B cell (primary cell): ENCODE measurements around the gene GRK1. TPM values are rescaled to one million over a fixed set of nuclear protein-coding genes. Genes with fewer than 3 reads are reported as not detected.

Experiments used
- ATAC-seq: fragments of 200-7000 bp; cut with Tn5 transposase; one replicate; pipeline ENCODE4 v1.10.0; 2021; ENCODE audit warnings: low read depth, mild to moderate bottlenecking, moderate number of reproducible peaks, moderate library complexity
- CTCF ChIA-PET: fragments of 350-600 bp; sonication (Branson Sonifier 250); formaldehyde crosslinking; loops from one replicate; lab custom pipeline; 2021; ENCODE audit warnings: antibody characterized with exemption, inconsistent platforms; lab: Charles Lee
- POLR2A ChIA-PET: fragments of 350-600 bp; sonication (Branson Sonifier 250); formaldehyde crosslinking; loops from one replicate; lab custom pipeline; 2021; ENCODE audit warnings: antibody characterized with exemption; lab: Charles Lee
- DNase-seq: peaks from one replicate; pipeline ENCODE4 v3.0.0; 2013
- H2AFZ ChIP-seq: 2 replicates; pipeline ENCODE4 v1.6.1; 2012; ENCODE audit warnings: mild to moderate bottlenecking, low read depth, low read length; ENCODE audit not compliant: insufficient read depth, poor library complexity, severe bottlenecking
- H3K27ac ChIP-seq, 2 donors: 1 replicate in 1 of 2; 2 replicates in 1 of 2; pipeline ENCODE4 v1.5.1; 2012 to 2013; ENCODE audit warnings: low read length in 2 of 2, mild to moderate bottlenecking in 2 of 2, moderate library complexity in 1 of 2
- H3K27me3 ChIP-seq, 4 experiments: fragments of 200-600 bp in 1 of 4; sonication (generic) in 1 of 4; replicated peaks in 1 of 4; 1 replicate in 2 of 4; 2 replicates in 2 of 4; pipeline versions ENCODE4 v1.6.1 to v1.7.0; 2013 to 2016; ENCODE audit warnings: low read length in 3 of 4, mild to moderate bottlenecking in 2 of 4, mixed read lengths in 1 of 4, moderate library complexity in 1 of 4; ENCODE audit not compliant: insufficient read depth in 4 of 4, control insufficient read depth in 3 of 4; ENCODE audit errors: control extremely low read depth in 1 of 4
- H3K36me3 ChIP-seq, 2 experiments: replicated peaks in 1 of 2; 1 replicate in 1 of 2; 2 replicates in 1 of 2; pipeline versions ENCODE4 v1.6.1 to v1.7.1; 2013; ENCODE audit warnings: low read length in 1 of 2; ENCODE audit not compliant: insufficient read depth in 2 of 2, control insufficient read depth in 1 of 2; ENCODE audit errors: control extremely low read depth in 1 of 2, extremely low read depth in 1 of 2
- H3K4me1 ChIP-seq, 2 donors: fragments of 200-600 bp in 1 of 2; sonication (generic) in 1 of 2; 1 replicate in 1 of 2; 2 replicates in 1 of 2; pipeline versions ENCODE4 v1.5.1 to v1.6.1; 2013 to 2017; ENCODE audit warnings: low read length in 2 of 2; ENCODE audit not compliant: control insufficient read depth in 2 of 2, insufficient read depth in 2 of 2
- H3K4me2 ChIP-seq: replicated peaks from 2 replicates; pipeline ENCODE3; 2012; ENCODE audit warnings: mild to moderate bottlenecking, low read depth, low read length; ENCODE audit not compliant: poor library complexity, severe bottlenecking
- H3K4me3 ChIP-seq, 5 experiments: fragments of 200-600 bp in 1 of 5; sonication (generic) in 1 of 5; 1 replicate in 3 of 5; 2 replicates in 2 of 5; pipeline versions ENCODE4 v1.5.1 to v1.7.0; 2011 to 2016; ENCODE audit warnings: low read length in 4 of 5, mild to moderate bottlenecking in 4 of 5, low read depth in 2 of 5, control low read depth in 1 of 5, moderate library complexity in 1 of 5; ENCODE audit not compliant: insufficient read depth in 1 of 5; ENCODE audit errors: control extremely low read depth in 1 of 5, extremely low read depth in 1 of 5
- H3K79me2 ChIP-seq: fragments of 200-600 bp; sonication (generic); one replicate; pipeline ENCODE4 v1.6.0; 2016; ENCODE audit warnings: low read length; ENCODE audit not compliant: control insufficient read depth, insufficient read depth
- H3K9ac ChIP-seq: fragments of 200-600 bp; sonication (generic); 2 replicates; pipeline ENCODE4 v1.6.1; 2017; ENCODE audit warnings: mild to moderate bottlenecking, low read length, moderate library complexity
- H3K9me3 ChIP-seq, 3 donors: one replicate each; pipeline versions ENCODE4 v1.6.1 to v1.7.1; 2013; ENCODE audit warnings: low read length in 2 of 3; ENCODE audit not compliant: control insufficient read depth in 2 of 3, insufficient read depth in 1 of 3; ENCODE audit errors: control extremely low read depth in 1 of 3
- H4K20me1 ChIP-seq: 2 replicates; pipeline ENCODE4 v1.6.0; 2012; ENCODE audit warnings: mild to moderate bottlenecking, low read length; ENCODE audit not compliant: insufficient read depth, control insufficient read depth, poor library complexity, severe bottlenecking
- H3K27ac Mint-ChIP-seq: one replicate; pipeline ENCODE4 v1.8.0; 2021; ENCODE audit warnings: mixed read lengths
- H3K27me3 Mint-ChIP-seq: one replicate; pipeline ENCODE4 v1.8.0; 2021; ENCODE audit warnings: mixed read lengths
- H3K4me1 Mint-ChIP-seq: one replicate; pipeline ENCODE4 v1.8.0; 2021; ENCODE audit warnings: mixed read lengths
- H3K4me3 Mint-ChIP-seq: one replicate; pipeline ENCODE4 v1.8.0; 2021; ENCODE audit warnings: mixed read lengths
- H3K9me3 Mint-ChIP-seq: one replicate; pipeline ENCODE4 v1.8.0; 2022; ENCODE audit warnings: mixed read lengths; ENCODE audit not compliant: insufficient read depth
- EZH2 ChIP-seq: IDR thresholded peaks from 2 replicates; pipeline ENCODE4 v1.6.1; 2012; ENCODE audit warnings: borderline replicate concordance, low read depth, mild to moderate bottlenecking, moderate library complexity, low read length; ENCODE audit not compliant: insufficient read depth, poor library complexity, severe bottlenecking
- WGBS: methylation state at CpG from one replicate; pipeline ENCODE4 v1.1.5; 2013; ENCODE audit warnings: missing lambda C conversion rate; ENCODE audit not compliant: insufficient coverage; 5-methylcytosine and 5-hydroxymethylcytosine counted together
- intact Hi-C: fragments of 100-400 bp; cut with micrococcal nuclease; formaldehyde crosslinking; loops from one replicate; pipeline ENCODE4 v1.10.0; 2022
- polyA plus RNA-seq: library from polyadenylated mRNA; depleted of rRNA; stranded (reverse); fragments of >200 nt; gene quantifications from 2 replicates; pipeline ENCODE4 v1.2.3, GENCODE V29; 2012
- total RNA-seq, 2 donors: library from RNA; stranded (reverse); fragments of 120-200 nt in 1 of 2; gene quantifications; 1 replicate in 1 of 2; 2 replicates in 1 of 2; pipeline versions ENCODE4 v1.2.3 to v1.2.4, GENCODE V29; 2013 to 2022
- TF ChIP-seq, protein P1 (sequence below): fragments of 200-600 bp; IDR thresholded peaks from one replicate; pipeline ENCODE4 v1.8.0; 2022; ENCODE audit warnings: antibody characterized with exemption, mild to moderate bottlenecking

Gene GRK1
- total and polyA plus RNA-seq, 2 donors (not counting 1 experiment from before 2014, with no cell fraction given), result not detected

DNA sequence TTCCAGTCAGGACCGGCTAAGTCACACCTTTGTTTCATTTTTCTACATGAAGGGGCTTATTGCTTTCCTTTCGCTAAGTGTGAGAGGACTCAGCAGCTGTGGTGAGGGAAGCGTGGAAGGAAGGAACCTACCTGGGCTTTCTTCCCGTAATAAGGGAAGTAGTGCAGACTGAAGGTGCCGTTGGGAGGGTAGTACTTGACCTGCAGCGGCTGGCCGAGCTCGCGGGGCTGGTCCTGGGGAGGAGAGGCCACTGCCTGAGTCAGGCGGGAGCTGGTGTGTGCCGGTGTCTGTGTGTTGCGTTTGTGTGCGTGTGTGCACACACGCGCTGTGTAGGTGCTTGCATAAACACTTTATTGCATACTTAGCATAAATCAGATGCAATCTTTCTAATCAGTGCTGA lies 16.7 kb upstream of the GRK1 start:
- H3K9me3 ChIP-seq, result no peaks in the 10 kb centered on the region
- ATAC-seq, result no peak
- no peak overlapping the region for H3K4me2 ChIP-seq
- TF ChIP-seq, protein P1, sequence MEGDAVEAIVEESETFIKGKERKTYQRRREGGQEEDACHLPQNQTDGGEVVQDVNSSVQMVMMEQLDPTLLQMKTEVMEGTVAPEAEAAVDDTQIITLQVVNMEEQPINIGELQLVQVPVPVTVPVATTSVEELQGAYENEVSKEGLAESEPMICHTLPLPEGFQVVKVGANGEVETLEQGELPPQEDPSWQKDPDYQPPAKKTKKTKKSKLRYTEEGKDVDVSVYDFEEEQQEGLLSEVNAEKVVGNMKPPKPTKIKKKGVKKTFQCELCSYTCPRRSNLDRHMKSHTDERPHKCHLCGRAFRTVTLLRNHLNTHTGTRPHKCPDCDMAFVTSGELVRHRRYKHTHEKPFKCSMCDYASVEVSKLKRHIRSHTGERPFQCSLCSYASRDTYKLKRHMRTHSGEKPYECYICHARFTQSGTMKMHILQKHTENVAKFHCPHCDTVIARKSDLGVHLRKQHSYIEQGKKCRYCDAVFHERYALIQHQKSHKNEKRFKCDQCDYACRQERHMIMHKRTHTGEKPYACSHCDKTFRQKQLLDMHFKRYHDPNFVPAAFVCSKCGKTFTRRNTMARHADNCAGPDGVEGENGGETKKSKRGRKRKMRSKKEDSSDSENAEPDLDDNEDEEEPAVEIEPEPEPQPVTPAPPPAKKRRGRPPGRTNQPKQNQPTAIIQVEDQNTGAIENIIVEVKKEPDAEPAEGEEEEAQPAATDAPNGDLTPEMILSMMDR, result no peak
- no peak for TF ChIP-seq EZH2
- no peak overlapping the region for H3K9ac ChIP-seq
- Mint-ChIP-seq H3K4me3 (no peak overlapping the region), H3K4me1 (peaks cover 13% of the 10 kb centered on the region), H3K27me3 (no peaks in the 10 kb centered on the region), H3K27ac (no peak overlapping the region), H3K9me3 (no peaks in the 10 kb centered on the region)
- no peaks in the 10 kb centered on the region for H3K79me2 ChIP-seq
- H3K36me3 ChIP-seq, result no peaks in the 10 kb centered on the region
- H2AFZ ChIP-seq, result no peak overlapping the region
- no peaks in the 10 kb centered on the region for H3K27me3 ChIP-seq
- DNase-seq, result no peak
- intact Hi-C loops, result no loop called here
- no peaks in the 10 kb centered on the region for H4K20me1 ChIP-seq
- WGBS, result 78% methylated on average over 5 of the region's 15 CpGs
- ChIA-PET CTCF (no interaction called here), POLR2A (no interaction called here)
- no peaks in the 10 kb centered on the region for H3K4me1 ChIP-seq
- no peak overlapping the region for H3K27ac ChIP-seq
- H3K4me3 ChIP-seq, result no peak overlapping the region

DNA sequence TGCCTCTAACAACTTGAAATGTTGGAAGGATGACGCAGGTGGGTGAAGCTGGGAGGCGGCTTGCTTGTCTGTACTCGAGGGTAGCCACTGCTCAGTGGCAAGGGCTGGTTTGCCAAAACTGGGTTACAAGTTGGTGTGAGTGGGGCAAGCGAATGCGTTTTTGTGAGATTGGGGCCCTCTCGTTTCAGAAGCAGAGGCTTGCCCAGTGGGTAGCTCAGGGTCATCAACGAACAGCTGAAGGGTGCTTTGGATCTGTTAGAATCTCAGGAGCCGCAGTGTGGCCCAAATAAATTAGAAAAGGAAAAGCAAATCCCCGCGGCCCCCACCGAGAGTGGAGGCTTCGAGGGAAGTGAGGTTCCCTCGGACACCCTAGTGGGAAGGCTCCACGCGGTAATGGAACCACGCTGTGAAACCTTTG lies 16.3 kb upstream of the GRK1 start:
- ATAC-seq (no peak), DNase-seq (no peak)
- Histone ChIP-seq H3K79me2 (no peaks in the 10 kb centered on the region), H3K27me3 (no peaks in the 10 kb centered on the region), H3K4me3 (no peak overlapping the region), H3K9ac (no peak overlapping the region), H3K4me1 (no peaks in the 10 kb centered on the region), H3K4me2 (no peak overlapping the region), H2AFZ (no peak overlapping the region), H3K36me3 (no peaks in the 10 kb centered on the region), H4K20me1 (no peaks in the 10 kb centered on the region), H3K9me3 (no peaks in the 10 kb centered on the region), H3K27ac (no peak overlapping the region)
- intact Hi-C loops, result no loop called here
- H3K27me3 Mint-ChIP-seq, result no peaks in the 10 kb centered on the region
- no peak for TF ChIP-seq EZH2
- TF ChIP-seq, protein P1, result no peak
- 99% methylated on average over 13 of the region's 16 CpGs for WGBS
- POLR2A ChIA-PET, result no interaction called here
- H3K4me3 Mint-ChIP-seq, result no peak overlapping the region
- no peaks in the 10 kb centered on the region for H3K9me3 Mint-ChIP-seq
- peaks cover 13% of the 10 kb centered on the region for H3K4me1 Mint-ChIP-seq
- H3K27ac Mint-ChIP-seq, result no peak overlapping the region
- CTCF ChIA-PET, result no interaction called here
